ENCODE results near the gene SLC7A5. TPM values are rescaled to one million over a fixed set of nuclear protein-coding genes. Genes with fewer than 3 reads are reported as not detected.

SLC7A5 gene
- total and polyA plus RNA-seq, 2 of the 13 experiments (the other 11 are each of a cell fraction or from before 2014, with no cell fraction given) = 79.6 to 155 TPM

DNA sequence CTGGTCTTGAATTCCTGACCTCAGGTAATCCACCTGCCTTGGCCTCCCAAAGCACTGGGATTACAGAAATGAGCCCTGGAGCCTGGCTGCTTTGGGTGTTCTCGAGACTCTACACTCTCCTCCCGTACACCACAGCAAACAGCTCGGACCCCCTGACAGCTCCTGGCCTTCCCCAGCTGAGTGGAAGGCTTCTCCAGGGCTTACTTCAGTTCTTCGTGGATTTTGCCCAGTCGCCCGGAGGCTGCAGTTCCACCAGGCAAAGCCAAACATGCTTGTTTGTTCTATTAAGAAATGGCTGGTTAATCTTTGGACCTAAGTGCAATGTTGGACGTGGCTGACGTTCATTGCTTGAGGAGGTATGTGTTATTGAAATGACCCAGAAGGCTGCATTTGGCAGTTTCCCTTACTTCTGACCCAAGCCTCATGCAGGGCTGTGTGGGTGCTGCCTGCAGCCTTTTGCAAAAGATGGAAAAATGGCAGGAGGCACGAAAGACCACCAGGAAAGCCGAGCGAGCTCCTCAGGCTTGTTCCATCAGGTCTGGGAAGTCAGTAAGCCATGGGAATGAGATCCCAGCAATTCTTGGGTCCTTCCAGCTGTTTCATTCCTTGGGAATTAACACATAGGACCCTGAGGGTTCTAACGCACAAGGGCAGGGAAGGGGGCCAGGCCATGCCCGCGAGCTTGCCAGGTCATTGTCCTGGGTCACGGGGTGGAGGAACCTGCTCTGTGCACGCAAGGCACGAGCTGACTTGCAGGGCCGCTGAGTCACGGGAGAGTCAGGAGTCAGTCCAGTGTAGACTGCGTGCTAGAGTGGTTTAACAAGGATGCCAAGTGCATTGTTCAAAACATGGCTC lies 79.6 kb downstream of the SLC7A5 start (continued):
- TF ChIP-seq MTF2 (CRISPR knock-in tag; IDR thresholded peaks at IDR 0.05; ENCODE audit: borderline replicate concordance) = 0 out of 2 replicates have a peak, but pooled peaks have one; percentile 11
- TF ChIP-seq ZNF546 (CRISPR knock-in tag; conservative IDR thresholded peaks at IDR 0.05) = no peak
- no peak for TF ChIP-seq TRIM24 (CRISPR knock-in tag; IDR thresholded peaks at IDR 0.05)
- peak; percentile 71; the same call in 1 of the 2 replicates for TF ChIP-seq ZSCAN25 (CRISPR knock-in tag; IDR thresholded peaks at IDR 0.05)
- TF ChIP-seq, protein P1, sequence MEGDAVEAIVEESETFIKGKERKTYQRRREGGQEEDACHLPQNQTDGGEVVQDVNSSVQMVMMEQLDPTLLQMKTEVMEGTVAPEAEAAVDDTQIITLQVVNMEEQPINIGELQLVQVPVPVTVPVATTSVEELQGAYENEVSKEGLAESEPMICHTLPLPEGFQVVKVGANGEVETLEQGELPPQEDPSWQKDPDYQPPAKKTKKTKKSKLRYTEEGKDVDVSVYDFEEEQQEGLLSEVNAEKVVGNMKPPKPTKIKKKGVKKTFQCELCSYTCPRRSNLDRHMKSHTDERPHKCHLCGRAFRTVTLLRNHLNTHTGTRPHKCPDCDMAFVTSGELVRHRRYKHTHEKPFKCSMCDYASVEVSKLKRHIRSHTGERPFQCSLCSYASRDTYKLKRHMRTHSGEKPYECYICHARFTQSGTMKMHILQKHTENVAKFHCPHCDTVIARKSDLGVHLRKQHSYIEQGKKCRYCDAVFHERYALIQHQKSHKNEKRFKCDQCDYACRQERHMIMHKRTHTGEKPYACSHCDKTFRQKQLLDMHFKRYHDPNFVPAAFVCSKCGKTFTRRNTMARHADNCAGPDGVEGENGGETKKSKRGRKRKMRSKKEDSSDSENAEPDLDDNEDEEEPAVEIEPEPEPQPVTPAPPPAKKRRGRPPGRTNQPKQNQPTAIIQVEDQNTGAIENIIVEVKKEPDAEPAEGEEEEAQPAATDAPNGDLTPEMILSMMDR (CRISPR knock-in tag; IDR thresholded peaks at IDR 0.05) = 0 out of 2 replicates have a peak, but pooled peaks have one; percentile 12
- peak; percentile 89 for TF ChIP-seq YEATS4 (CRISPR knock-in tag; IDR thresholded peaks at IDR 0.05; ENCODE audit: borderline replicate concordance)
- peak; percentile 41; the same call in 1 of the 2 replicates for TF ChIP-seq KMT2A (CRISPR knock-in tag; IDR thresholded peaks at IDR 0.05)
- no peak for TF ChIP-seq ZFP82 (CRISPR knock-in tag; IDR thresholded peaks at IDR 0.05; ENCODE audit: borderline replicate concordance)
- peak; percentile 33; the same call in 1 of the 2 replicates for TF ChIP-seq ZNF773 (CRISPR knock-in tag; IDR thresholded peaks at IDR 0.05; ENCODE audit: borderline replicate concordance)
- peak; percentile 95 for TF ChIP-seq MIXL1 (CRISPR knock-in tag; IDR thresholded peaks at IDR 0.05)
- TF ChIP-seq, protein P2, sequence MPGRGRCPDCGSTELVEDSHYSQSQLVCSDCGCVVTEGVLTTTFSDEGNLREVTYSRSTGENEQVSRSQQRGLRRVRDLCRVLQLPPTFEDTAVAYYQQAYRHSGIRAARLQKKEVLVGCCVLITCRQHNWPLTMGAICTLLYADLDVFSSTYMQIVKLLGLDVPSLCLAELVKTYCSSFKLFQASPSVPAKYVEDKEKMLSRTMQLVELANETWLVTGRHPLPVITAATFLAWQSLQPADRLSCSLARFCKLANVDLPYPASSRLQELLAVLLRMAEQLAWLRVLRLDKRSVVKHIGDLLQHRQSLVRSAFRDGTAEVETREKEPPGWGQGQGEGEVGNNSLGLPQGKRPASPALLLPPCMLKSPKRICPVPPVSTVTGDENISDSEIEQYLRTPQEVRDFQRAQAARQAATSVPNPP (CRISPR knock-in tag; IDR thresholded peaks at IDR 0.05) = no peak
- TF ChIP-seq, protein P3, sequence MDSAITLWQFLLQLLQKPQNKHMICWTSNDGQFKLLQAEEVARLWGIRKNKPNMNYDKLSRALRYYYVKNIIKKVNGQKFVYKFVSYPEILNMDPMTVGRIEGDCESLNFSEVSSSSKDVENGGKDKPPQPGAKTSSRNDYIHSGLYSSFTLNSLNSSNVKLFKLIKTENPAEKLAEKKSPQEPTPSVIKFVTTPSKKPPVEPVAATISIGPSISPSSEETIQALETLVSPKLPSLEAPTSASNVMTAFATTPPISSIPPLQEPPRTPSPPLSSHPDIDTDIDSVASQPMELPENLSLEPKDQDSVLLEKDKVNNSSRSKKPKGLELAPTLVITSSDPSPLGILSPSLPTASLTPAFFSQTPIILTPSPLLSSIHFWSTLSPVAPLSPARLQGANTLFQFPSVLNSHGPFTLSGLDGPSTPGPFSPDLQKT (CRISPR knock-in tag; IDR thresholded peaks at IDR 0.05; ENCODE audit: borderline replicate concordance) = no peak
- peak; percentile 98 for TF ChIP-seq GATAD2A (CRISPR knock-in tag; IDR thresholded peaks at IDR 0.05)
- no peak for TF ChIP-seq ZNF780A (CRISPR knock-in tag; IDR thresholded peaks at IDR 0.05)
- 0 out of 2 replicates have a peak, but pooled peaks have one; percentile 18 for TF ChIP-seq TGIF2 (CRISPR knock-in tag; IDR thresholded peaks at IDR 0.05)
- no peak for TF ChIP-seq NCOA5 (CRISPR knock-in tag; IDR thresholded peaks at IDR 0.05)
- TF ChIP-seq HNRNPK (IDR thresholded peaks at IDR 0.05; ENCODE audit: low read depth, low read length, poor library complexity, severe bottlenecking) = no peak
- peak; percentile 60; the same call in 1 of the 2 replicates for TF ChIP-seq ZNF709 (CRISPR knock-in tag; IDR thresholded peaks at IDR 0.05)
- TF ChIP-seq PTBP1 (IDR thresholded peaks at IDR 0.05; ENCODE audit: low read depth, low read length, poor library complexity, severe bottlenecking) = no peak
- peak; percentile 80 for TF ChIP-seq RXRB (CRISPR knock-in tag; IDR thresholded peaks at IDR 0.05; ENCODE audit: borderline replicate concordance)
- peak; percentile 39; the same call in 1 of the 2 replicates for TF ChIP-seq ZNF567 (CRISPR knock-in tag; IDR thresholded peaks at IDR 0.05; ENCODE audit: borderline replicate concordance)
- TF ChIP-seq, protein P4, sequence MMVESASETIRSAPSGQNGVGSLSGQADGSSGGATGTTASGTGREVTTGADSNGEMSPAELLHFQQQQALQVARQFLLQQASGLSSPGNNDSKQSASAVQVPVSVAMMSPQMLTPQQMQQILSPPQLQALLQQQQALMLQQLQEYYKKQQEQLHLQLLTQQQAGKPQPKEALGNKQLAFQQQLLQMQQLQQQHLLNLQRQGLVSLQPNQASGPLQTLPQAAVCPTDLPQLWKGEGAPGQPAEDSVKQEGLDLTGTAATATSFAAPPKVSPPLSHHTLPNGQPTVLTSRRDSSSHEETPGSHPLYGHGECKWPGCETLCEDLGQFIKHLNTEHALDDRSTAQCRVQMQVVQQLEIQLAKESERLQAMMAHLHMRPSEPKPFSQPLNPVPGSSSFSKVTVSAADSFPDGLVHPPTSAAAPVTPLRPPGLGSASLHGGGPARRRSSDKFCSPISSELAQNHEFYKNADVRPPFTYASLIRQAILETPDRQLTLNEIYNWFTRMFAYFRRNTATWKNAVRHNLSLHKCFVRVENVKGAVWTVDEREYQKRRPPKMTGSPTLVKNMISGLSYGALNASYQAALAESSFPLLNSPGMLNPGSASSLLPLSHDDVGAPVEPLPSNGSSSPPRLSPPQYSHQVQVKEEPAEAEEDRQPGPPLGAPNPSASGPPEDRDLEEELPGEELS (CRISPR knock-in tag; IDR thresholded peaks at IDR 0.05) = peak; percentile 83
- TF ChIP-seq, protein P5, sequence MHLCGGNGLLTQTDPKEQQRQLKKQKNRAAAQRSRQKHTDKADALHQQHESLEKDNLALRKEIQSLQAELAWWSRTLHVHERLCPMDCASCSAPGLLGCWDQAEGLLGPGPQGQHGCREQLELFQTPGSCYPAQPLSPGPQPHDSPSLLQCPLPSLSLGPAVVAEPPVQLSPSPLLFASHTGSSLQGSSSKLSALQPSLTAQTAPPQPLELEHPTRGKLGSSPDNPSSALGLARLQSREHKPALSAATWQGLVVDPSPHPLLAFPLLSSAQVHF (CRISPR knock-in tag; IDR thresholded peaks at IDR 0.05) = no peak
